GM12801 (cell line): Measurements from ENCODE around the gene EYS.

Experiments
- TF ChIP-seq, protein P1 (sequence below): IDR thresholded peaks from one replicate; pipeline ENCODE4 v1.5.1; 2011; ENCODE audit warnings: control low read depth; ENCODE audit not compliant: insufficient read length; ENCODE audit errors: extremely low read depth

EYS gene

DNA sequence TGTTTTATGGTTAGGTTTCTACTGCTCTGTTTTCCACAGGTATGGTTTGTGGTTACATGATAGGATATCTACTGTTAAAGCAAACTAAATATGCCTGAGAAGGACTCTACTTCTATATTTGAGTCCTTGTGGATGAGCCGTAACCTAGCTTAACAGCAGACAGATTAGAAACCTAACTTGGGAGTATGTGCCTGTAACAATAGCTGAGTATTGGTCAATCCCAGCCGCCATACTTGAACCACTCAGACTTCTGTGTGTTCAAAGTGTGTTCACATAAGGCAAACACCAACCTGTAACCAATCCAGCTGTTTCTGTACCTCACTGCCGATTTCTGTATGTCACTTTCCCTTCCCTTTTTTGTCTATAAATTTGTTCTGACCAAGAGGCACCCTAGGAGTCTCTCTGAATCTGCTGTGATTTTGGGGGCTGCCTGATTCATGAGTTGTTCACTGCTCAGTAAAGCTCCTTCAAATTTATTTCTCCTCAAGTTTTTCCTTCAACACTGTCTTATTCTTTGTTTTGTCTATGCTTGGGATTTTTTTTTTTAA is 2034.4 kb downstream of the EYS start:
- TF ChIP-seq, protein P1, sequence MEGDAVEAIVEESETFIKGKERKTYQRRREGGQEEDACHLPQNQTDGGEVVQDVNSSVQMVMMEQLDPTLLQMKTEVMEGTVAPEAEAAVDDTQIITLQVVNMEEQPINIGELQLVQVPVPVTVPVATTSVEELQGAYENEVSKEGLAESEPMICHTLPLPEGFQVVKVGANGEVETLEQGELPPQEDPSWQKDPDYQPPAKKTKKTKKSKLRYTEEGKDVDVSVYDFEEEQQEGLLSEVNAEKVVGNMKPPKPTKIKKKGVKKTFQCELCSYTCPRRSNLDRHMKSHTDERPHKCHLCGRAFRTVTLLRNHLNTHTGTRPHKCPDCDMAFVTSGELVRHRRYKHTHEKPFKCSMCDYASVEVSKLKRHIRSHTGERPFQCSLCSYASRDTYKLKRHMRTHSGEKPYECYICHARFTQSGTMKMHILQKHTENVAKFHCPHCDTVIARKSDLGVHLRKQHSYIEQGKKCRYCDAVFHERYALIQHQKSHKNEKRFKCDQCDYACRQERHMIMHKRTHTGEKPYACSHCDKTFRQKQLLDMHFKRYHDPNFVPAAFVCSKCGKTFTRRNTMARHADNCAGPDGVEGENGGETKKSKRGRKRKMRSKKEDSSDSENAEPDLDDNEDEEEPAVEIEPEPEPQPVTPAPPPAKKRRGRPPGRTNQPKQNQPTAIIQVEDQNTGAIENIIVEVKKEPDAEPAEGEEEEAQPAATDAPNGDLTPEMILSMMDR = no peak

DNA sequence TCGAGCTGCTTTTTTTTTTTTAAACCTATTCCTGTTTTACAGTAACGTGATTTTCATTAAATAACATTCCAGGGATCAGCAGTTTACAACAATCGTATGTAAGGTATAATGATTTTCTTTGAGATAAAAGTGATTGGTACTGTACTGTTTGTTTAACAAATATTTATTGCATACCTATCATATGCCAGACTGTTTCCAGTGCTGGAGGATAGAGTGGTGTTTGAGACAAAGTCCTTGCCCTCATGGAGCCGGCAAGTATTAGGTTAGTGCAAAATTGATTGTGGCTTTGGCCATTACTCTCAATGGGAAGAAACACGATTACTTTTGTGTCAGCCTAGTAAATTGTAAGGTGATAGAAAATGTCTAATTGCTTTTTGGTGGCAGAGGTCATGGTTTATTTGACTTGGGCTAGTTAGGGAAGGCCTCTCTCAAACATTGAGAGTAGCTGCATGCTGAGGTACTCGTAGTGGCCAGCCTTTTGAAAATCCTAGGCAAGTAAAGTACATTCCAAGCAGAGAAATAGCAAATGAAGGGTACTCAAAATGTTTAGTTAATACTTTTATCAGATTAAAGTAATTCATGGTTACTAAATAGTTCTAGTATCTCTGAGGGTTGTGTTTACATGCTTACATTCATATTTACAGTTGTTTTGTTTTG is 2035.8 kb downstream of the EYS start:
- TF ChIP-seq, protein P1 = no peak
